H7 (cell line): Measurements from ENCODE around the gene TAS2R42. TPM values are rescaled to one million over a fixed set of nuclear protein-coding genes. Genes with fewer than 3 reads are reported as not detected.

ENCODE experiments used
- DNase-seq: peaks from one replicate; pipeline ENCODE4 v3.0.0; 2012
- H3K27me3 ChIP-seq: 2 replicates; pipeline ENCODE4 v1.6.0; 2011; ENCODE audit warnings: mild to moderate bottlenecking, low read length; ENCODE audit not compliant: control insufficient read depth, insufficient read depth
- H3K36me3 ChIP-seq: replicated peaks from 2 replicates; pipeline ENCODE4 v1.5.1; 2011; ENCODE audit warnings: low read length; ENCODE audit not compliant: control insufficient read depth, insufficient read depth
- H3K4me3 ChIP-seq: 2 replicates; pipeline ENCODE4 v1.5.1; 2011; ENCODE audit warnings: low read depth, mild to moderate bottlenecking, control low read depth, low read length, moderate library complexity; ENCODE audit not compliant: insufficient read depth
- total RNA-seq: library from RNA; depleted of rRNA; stranded (reverse); fragments of >200 nt; shearing (Covaris generic); gene quantifications from 2 replicates; pipeline ENCODE4 v1.2.3, GENCODE V29; 2014; rRNA removed

Gene TAS2R42
- total RNA-seq, 1 experiment from 2014 or later: not detected

- no peak overlapping the region for H3K4me3 ChIP-seq
- no peaks in the 10 kb centered on the region for H3K27me3 ChIP-seq
- peaks cover 3% of the 10 kb centered on the region for H3K36me3 ChIP-seq
- no peak for DNase-seq
Measured at GRCh38 chr12:11166300-11166699, 20.4 kb downstream of the TAS2R42 start.

GRCh38 chr12:11164384-11164783 is 22.4 kb downstream of the TAS2R42 start:
- no peak overlapping the region for H3K4me3 ChIP-seq
- H3K36me3 ChIP-seq: peaks cover 3% of the 10 kb centered on the region
- no peak for DNase-seq
- no peaks in the 10 kb centered on the region for H3K27me3 ChIP-seq

GRCh38 chr12:11162502-11162901 is 24.2 kb downstream of the TAS2R42 start:
- H3K27me3 ChIP-seq: no peaks in the 10 kb centered on the region
- DNase-seq: no peak

GRCh38 chr12:11158885-11159444 is 27.8 kb downstream of the TAS2R42 start:
- Histone ChIP-seq H3K4me3 (no peak overlapping the region), H3K36me3 (no peaks in the 10 kb centered on the region; the same call in 1 of the 2 replicates), H3K27me3 (no peaks in the 10 kb centered on the region)
- no peak for DNase-seq

More at GRCh38 chr12:11162502-11162901, 24.2 kb downstream of the TAS2R42 start:
- H3K36me3 ChIP-seq: peaks cover 3% of the 10 kb centered on the region
- H3K4me3 ChIP-seq: no peak overlapping the region

- no peak for DNase-seq
- H3K4me3 ChIP-seq: no peak overlapping the region
- peaks cover 2% of the 10 kb centered on the region; the same call in 1 of the 2 replicates for H3K36me3 ChIP-seq
- no peaks in the 10 kb centered on the region for H3K27me3 ChIP-seq
Measured at GRCh38 chr12:11154400-11154925, 32.3 kb downstream of the TAS2R42 start.

- no peaks in the 10 kb centered on the region for H3K27me3 ChIP-seq
- H3K4me3 ChIP-seq: no peak overlapping the region
- DNase-seq: no peak
- peaks cover 2% of the 10 kb centered on the region; the same call in 1 of the 2 replicates for H3K36me3 ChIP-seq
Measured at GRCh38 chr12:11152725-11153124, 34.0 kb downstream of the TAS2R42 start.

GRCh38 chr12:11150832-11151231 is 35.9 kb downstream of the TAS2R42 start:
- Histone ChIP-seq H3K4me3 (no peak overlapping the region), H3K27me3 (no peaks in the 10 kb centered on the region), H3K36me3 (peaks cover 2% of the 10 kb centered on the region; the same call in 1 of the 2 replicates)
- no peak for DNase-seq

- no peak for DNase-seq
- no peaks in the 10 kb centered on the region for H3K27me3 ChIP-seq
- H3K36me3 ChIP-seq: peaks cover 2% of the 10 kb centered on the region; the same call in 1 of the 2 replicates
- no peak overlapping the region for H3K4me3 ChIP-seq
Measured at GRCh38 chr12:11147420-11147819, 39.3 kb downstream of the TAS2R42 start.

- no peak overlapping the region for H3K4me3 ChIP-seq
- no peak for DNase-seq
- H3K36me3 ChIP-seq: no peaks in the 10 kb centered on the region
- no peaks in the 10 kb centered on the region for H3K27me3 ChIP-seq
Measured at GRCh38 chr12:11144297-11144696, 42.4 kb downstream of the TAS2R42 start.

GRCh38 chr12:11143352-11143751 is 43.4 kb downstream of the TAS2R42 start:
- no peaks in the 10 kb centered on the region for H3K36me3 ChIP-seq
- no peaks in the 10 kb centered on the region for H3K27me3 ChIP-seq

GRCh38 chr12:11136075-11136474 is 50.7 kb downstream of the TAS2R42 start:
- H3K36me3 ChIP-seq: no peaks in the 10 kb centered on the region
- no peak overlapping the region for H3K4me3 ChIP-seq
- no peak for DNase-seq
- no peaks in the 10 kb centered on the region for H3K27me3 ChIP-seq

More at GRCh38 chr12:11143352-11143751, 43.4 kb downstream of the TAS2R42 start:
- no peak overlapping the region for H3K4me3 ChIP-seq
- DNase-seq: no peak

Other genes with a start within 250 kb of the TAS2R42 start
- 0.10 and 0.92 TPM in 2 replicates for gene TAS2R14, start 247.7 kb downstream of the TAS2R42 start, total RNA-seq
- gene TAS2R50, start 200.0 kb downstream of the TAS2R42 start, total RNA-seq: 0.76 and 0.85 TPM in 2 replicates
- gene TAS2R20, start 188.6 kb downstream of the TAS2R42 start, total RNA-seq: 0.26 and 0.38 TPM in 2 replicates
- 0.62 and 1.3 TPM in 2 replicates for gene TAS2R19, start 164.3 kb downstream of the TAS2R42 start, total RNA-seq
- gene TAS2R31, start 155.5 kb downstream of the TAS2R42 start, total RNA-seq: 0.48 and 0.55 TPM in 2 replicates
- 0.37 and 0.87 TPM in 2 replicates for gene TAS2R46, start 124.6 kb downstream of the TAS2R42 start, total RNA-seq
- 0.33 TPM in 1 of 2 replicates, not detected in the other for gene TAS2R43, start 94.6 kb downstream of the TAS2R42 start, total RNA-seq
- 0.14 and 1.8 TPM in 2 replicates for gene TAS2R30, start 52.3 kb downstream of the TAS2R42 start, total RNA-seq
- gene SMIM10L1, start 15.7 kb downstream of the TAS2R42 start, total RNA-seq: 4.5 and 6.2 TPM in 2 replicates
- gene PRB3, start 82.8 kb upstream of the TAS2R42 start, total RNA-seq: 0.22 and 0.38 TPM in 2 replicates
- not detected in 2 replicates for gene PRB4, start 123.5 kb upstream of the TAS2R42 start, total RNA-seq
- gene PRB2, start 208.6 kb upstream of the TAS2R42 start, total RNA-seq: not detected in 2 replicates